ENCODE measurements around the gene NXNL2. TPM values are rescaled to one million over a fixed set of nuclear protein-coding genes. Genes with fewer than 3 reads are reported as not detected.

NXNL2 gene
- total RNA-seq, 2 experiments from 2014 or later = not detected

DNA sequence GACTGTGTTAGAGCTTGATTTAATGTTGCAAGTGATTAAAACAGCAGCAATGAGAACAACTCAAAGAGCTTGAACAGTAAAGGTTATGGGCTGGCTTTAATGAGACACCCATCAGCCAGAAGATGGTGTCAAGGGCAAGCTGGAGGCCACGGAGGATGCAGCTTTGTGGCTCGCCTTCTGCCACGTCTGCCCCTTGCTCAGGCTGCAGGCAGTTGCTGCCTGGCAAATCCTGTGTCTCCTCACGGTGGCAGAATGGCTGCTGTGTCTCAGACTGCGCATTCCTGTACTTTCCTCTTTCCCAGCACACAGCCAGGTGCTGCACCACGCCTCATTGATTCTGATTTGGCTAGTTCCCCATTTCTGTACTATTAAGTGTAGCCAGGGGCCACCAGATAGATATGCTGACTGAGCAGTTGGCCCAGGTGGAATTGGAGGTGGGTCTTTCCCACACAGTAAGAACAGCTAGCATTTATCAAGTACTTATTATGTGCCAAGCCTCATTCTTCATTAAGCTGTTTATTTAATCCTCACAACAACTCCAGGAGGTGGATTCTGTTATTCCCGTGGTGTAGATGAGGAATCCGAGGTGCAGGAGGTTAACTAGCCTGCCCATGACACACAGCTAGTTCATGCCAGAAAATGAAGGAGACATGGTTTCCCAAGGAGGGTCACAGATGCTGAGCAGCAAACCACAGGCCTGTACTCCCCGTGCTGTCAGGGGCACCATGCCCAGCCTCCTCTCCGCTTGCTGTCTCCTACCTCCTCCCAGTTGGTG lies 3.5 kb downstream of the NXNL2 start:
- CTCF ChIA-PET = interaction anchor here (0.6 kb wide), 1 partner anchor 18 kb away, joined by 3 read pairs; no protein-coding TSS in a partner anchor
- no peak for DNase-seq
- Mint-ChIP-seq H3K4me1 (peaks cover 12% of the 10 kb centered on the region), H3K27me3 (peaks cover 34% of the 10 kb centered on the region), H3K9me3 (no peaks in the 10 kb centered on the region), H3K4me3 (no peak overlapping the region), H3K27ac (no peak overlapping the region), H3K36me3 (ENCODE audit: low read depth) (no peaks in the 10 kb centered on the region)
- POLR2A ChIA-PET = no interaction called here

DNA sequence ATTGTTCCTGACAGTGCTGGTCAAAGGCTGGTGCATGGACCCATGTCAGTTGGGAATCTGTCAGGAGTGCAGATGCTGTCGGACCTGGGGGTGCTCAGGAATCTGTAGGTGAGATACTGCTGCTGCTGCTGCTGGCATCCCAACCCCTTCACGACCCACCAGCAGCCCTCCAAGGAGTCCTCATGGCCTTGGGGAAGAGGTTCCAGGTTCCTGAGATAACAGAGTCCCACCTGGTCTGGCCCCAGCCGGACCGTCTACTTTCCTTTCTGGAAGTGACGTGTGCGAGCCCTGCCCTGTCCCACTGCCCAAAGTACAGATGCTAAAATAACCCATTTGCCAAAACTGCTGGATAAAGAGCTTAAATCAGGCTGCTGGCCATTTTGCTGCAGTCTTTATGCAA lies 4.3 kb downstream of the NXNL2 start:
- POLR2A ChIA-PET = no interaction called here
- H3K27me3 Mint-ChIP-seq = peaks cover 27% of the 10 kb centered on the region
- H3K27ac Mint-ChIP-seq = no peak overlapping the region
- H3K4me3 Mint-ChIP-seq = no peak overlapping the region
- H3K9me3 Mint-ChIP-seq = no peaks in the 10 kb centered on the region
- DNase-seq = no peak
- H3K4me1 Mint-ChIP-seq = peaks cover 7% of the 10 kb centered on the region
- no peaks in the 10 kb centered on the region for H3K36me3 Mint-ChIP-seq (ENCODE audit: low read depth)
- CTCF ChIA-PET = no interaction called here

DNA sequence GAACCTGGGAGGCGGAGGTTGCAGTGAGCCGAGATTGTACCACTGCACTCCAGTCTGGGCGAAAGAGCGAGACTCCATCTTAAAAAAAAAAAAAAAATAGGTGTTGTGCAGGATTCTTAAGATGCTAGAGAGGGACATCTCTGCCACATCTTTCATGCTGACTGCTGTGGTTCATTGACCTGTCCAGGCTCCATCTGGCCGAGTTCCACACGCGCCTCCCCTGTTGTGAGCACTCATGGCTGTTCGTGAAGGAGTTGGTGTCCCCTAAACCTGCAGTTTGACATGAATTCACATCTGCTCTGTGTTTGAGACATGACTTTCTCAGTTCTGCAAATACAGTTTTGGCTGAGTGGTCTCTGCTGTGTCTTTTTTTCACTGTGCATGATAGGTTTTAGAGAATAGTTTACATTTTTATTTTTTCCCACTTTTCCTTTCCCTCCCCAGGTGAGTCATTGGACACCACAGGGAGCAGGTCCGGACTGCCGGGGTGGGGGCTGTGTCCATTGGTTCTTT lies 5.3 kb downstream of the NXNL2 start:
- Mint-ChIP-seq H3K9me3 (no peaks in the 10 kb centered on the region), H3K4me1 (peaks cover 5% of the 10 kb centered on the region), H3K27ac (no peak overlapping the region), H3K4me3 (no peak overlapping the region), H3K36me3 (ENCODE audit: low read depth) (no peaks in the 10 kb centered on the region), H3K27me3 (peaks cover 23% of the 10 kb centered on the region)
- ChIA-PET POLR2A (no interaction called here), CTCF (no interaction called here)
- DNase-seq = no peak

DNA sequence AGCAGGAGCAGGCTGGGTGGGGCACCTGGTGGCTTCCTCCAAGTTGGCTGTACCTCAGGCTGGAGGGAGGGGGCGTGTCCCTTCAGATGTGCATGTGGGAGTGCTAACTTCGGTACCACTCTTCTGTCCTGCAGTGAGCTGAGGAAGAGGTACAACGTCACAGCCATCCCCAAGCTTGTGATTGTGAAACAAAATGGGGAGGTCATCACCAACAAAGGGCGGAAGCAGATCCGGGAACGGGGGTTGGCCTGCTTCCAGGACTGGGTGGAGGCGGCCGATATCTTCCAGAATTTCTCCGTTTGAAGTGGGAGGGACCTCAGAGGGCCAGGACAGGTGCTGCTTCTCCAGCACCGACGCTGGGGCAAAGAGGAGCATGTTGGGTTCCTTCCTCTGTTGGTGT lies 9.3 kb downstream of the NXNL2 start:
- POLR2A ChIA-PET = no interaction called here
- no peaks in the 10 kb centered on the region for H3K36me3 Mint-ChIP-seq (ENCODE audit: low read depth)
- no peak for DNase-seq
- H3K4me1 Mint-ChIP-seq = no peaks in the 10 kb centered on the region
- no peaks in the 10 kb centered on the region for H3K27me3 Mint-ChIP-seq
- no peaks in the 10 kb centered on the region for H3K9me3 Mint-ChIP-seq
- no peak overlapping the region for H3K4me3 Mint-ChIP-seq
- no peak overlapping the region for H3K27ac Mint-ChIP-seq
- CTCF ChIA-PET = no interaction called here

DNA sequence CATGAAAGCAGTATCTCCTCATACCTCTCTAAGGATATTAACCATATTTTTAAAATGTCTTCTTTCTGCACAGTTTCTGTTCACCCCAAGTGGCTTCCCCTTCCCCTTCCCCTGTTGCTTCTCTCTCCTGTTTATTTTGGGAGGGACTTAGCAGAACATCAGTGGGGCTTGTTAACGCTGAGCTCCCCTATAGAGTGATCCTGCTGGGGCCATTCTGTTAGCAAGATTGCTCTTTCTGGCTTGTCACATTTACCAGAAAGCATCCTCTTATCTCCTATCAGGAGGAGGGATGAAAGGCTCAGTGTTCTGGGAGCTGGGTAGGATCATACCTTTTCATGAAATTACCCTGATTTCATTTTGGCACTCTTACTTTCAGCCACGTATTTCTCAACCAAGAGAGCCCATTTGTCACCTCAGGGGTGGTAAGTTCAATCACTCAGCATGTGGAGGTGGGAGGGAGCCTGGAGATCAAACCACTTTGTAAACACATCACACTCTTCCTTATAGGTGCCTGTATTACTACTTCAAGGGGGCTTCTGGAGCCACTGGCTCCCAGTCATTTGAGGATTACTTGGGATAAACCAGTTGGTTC lies 16.7 kb downstream of the NXNL2 start:
- ChIA-PET POLR2A (no interaction called here), CTCF (no interaction called here)
- no peaks in the 10 kb centered on the region for H3K9me3 Mint-ChIP-seq
- no peak for DNase-seq
- H3K4me3 Mint-ChIP-seq = no peak overlapping the region
- H3K27ac Mint-ChIP-seq = no peak overlapping the region
- no peaks in the 10 kb centered on the region for H3K36me3 Mint-ChIP-seq (ENCODE audit: low read depth)
- H3K27me3 Mint-ChIP-seq = peaks cover 20% of the 10 kb centered on the region
- H3K4me1 Mint-ChIP-seq = no peaks in the 10 kb centered on the region

DNA sequence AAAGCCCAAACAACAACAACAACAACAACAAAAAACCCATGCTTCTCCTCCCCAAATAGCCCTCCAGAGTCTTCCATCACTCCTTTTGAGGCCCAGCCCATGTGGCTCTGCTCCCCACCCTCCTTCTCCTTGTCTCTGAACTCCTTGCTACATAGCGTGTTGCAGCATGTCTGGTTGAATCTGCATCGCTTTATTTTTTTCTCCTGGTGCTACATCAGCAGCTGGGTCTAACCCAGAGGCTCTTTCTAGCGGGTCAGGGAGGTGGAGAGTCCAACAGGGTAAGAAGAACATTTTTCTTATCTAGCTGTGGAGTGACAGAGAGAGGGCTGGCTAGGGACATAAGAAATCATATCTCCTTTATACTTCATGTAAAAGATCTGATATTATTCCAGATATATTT lies 18.4 kb downstream of the NXNL2 start:
- H3K36me3 Mint-ChIP-seq (ENCODE audit: low read depth) = no peaks in the 10 kb centered on the region
- no peaks in the 10 kb centered on the region for H3K4me1 Mint-ChIP-seq
- peaks cover 21% of the 10 kb centered on the region for H3K27me3 Mint-ChIP-seq
- CTCF ChIA-PET = no interaction called here
- H3K27ac Mint-ChIP-seq = no peak overlapping the region
- no peak overlapping the region for H3K4me3 Mint-ChIP-seq
- DNase-seq = no peak
- H3K9me3 Mint-ChIP-seq = no peaks in the 10 kb centered on the region
- POLR2A ChIA-PET = no interaction called here

GRCh38 chr9:88555268-88555980 lies 20.4 kb downstream of the NXNL2 start:
- no peak overlapping the region for H3K27ac Mint-ChIP-seq
- DNase-seq = no peak
- no peak overlapping the region for H3K4me3 Mint-ChIP-seq
- no peaks in the 10 kb centered on the region for H3K4me1 Mint-ChIP-seq
- H3K9me3 Mint-ChIP-seq = no peaks in the 10 kb centered on the region
- POLR2A ChIA-PET = no interaction called here
- CTCF ChIA-PET = no interaction called here
- H3K27me3 Mint-ChIP-seq = peaks cover 18% of the 10 kb centered on the region
- H3K36me3 Mint-ChIP-seq (ENCODE audit: low read depth) = no peaks in the 10 kb centered on the region

- no peak overlapping the region for H3K4me3 Mint-ChIP-seq
- H3K4me1 Mint-ChIP-seq = no peaks in the 10 kb centered on the region
- H3K27me3 Mint-ChIP-seq = peaks cover 8% of the 10 kb centered on the region
- no peak for DNase-seq
- POLR2A ChIA-PET = no interaction called here
- H3K9me3 Mint-ChIP-seq = no peaks in the 10 kb centered on the region
- CTCF ChIA-PET = no interaction called here
- H3K27ac Mint-ChIP-seq = no peak overlapping the region
- no peaks in the 10 kb centered on the region for H3K36me3 Mint-ChIP-seq (ENCODE audit: low read depth)
Observed at GRCh38 chr9:88559661-88560060, 24.7 kb downstream of the NXNL2 start.

- no peak overlapping the region for H3K27ac Mint-ChIP-seq
- H3K27me3 Mint-ChIP-seq = peaks cover 3% of the 10 kb centered on the region
- CTCF ChIA-PET = no interaction called here
- no peaks in the 10 kb centered on the region for H3K4me1 Mint-ChIP-seq
- no peaks in the 10 kb centered on the region for H3K9me3 Mint-ChIP-seq
- no peak overlapping the region for H3K4me3 Mint-ChIP-seq
- H3K36me3 Mint-ChIP-seq (ENCODE audit: low read depth) = no peaks in the 10 kb centered on the region
- DNase-seq = peak; percentile 26
- POLR2A ChIA-PET = no interaction called here
Observed at GRCh38 chr9:88567870-88568269, 32.9 kb downstream of the NXNL2 start.

DNA sequence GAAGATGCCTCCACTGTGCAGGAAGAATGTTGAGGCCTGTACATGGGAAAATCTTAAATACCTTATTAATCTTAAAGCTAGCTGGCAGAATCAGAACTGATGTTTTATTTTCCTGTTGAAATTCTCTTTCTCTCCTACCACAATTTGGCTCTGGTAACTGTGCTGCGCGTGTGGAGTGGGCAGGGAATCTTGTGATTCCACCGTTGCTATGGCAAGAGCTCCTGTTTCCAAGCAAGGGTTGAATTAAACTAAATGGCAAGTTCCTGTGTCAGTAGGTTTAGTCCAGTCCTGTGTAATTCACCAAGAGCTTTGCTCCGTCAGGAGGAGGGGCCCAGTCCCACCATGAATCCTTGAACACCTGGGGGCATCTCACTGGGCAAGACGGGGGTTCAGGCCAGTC lies 36.4 kb downstream of the NXNL2 start:
- DNase-seq = no peak
- peaks cover 17% of the 10 kb centered on the region for H3K27me3 Mint-ChIP-seq
- POLR2A ChIA-PET = no interaction called here

DNA sequence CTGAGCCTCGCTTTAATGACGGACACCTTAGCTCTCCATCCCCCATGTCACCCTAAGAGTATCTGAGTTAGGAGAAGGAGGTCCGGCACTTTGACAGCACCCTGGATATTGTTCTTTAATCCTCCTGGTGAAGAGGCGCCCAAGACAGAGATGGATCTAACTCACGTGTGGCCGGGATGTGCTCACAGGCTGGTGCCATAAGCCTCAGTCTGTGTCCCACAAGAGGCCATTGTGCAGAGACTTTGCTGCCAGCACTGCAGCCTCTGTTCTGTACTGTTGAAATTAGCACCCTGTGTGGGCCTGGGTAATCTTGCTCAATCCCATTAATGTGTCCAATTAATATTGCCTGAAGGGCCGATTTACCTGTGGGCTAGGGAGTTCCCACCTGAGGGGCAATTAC lies 37.7 kb downstream of the NXNL2 start:
- ChIA-PET POLR2A (no interaction called here), CTCF (no interaction called here)
- Mint-ChIP-seq H3K4me3 (no peak overlapping the region), H3K36me3 (ENCODE audit: low read depth) (no peaks in the 10 kb centered on the region), H3K9me3 (no peaks in the 10 kb centered on the region), H3K4me1 (no peaks in the 10 kb centered on the region), H3K27me3 (peaks cover 19% of the 10 kb centered on the region), H3K27ac (no peak overlapping the region)
- no peak for DNase-seq

More for the DNA sequence above, 36.4 kb downstream of the NXNL2 start:
- H3K9me3 Mint-ChIP-seq = no peaks in the 10 kb centered on the region
- H3K36me3 Mint-ChIP-seq (ENCODE audit: low read depth) = no peaks in the 10 kb centered on the region
- CTCF ChIA-PET = no interaction called here
- H3K4me1 Mint-ChIP-seq = no peaks in the 10 kb centered on the region
- H3K4me3 Mint-ChIP-seq = no peak overlapping the region
- no peak overlapping the region for H3K27ac Mint-ChIP-seq

DNA sequence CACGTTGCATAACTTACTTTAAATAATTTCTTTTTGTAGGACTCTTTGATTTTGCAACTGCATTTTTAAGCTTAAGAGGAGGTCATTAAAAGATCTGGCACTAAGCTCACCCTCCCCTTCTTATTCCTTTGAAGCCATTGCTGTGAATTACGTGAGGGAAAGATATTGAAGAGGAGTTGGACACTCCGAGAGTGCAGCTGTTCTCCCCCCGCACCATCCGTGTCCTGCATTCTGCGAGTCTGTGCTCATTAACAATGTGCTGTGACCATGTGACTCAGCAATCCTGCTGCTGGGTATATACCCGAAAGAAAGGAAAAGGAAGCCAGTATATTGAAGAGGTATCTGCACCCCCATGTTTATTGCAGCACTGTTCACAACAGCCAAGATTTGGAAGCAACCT lies 40.0 kb downstream of the NXNL2 start:
- no peak for DNase-seq
- Mint-ChIP-seq H3K27me3 (peaks cover 19% of the 10 kb centered on the region), H3K9me3 (no peaks in the 10 kb centered on the region), H3K4me3 (no peak overlapping the region), H3K4me1 (peaks cover 3% of the 10 kb centered on the region), H3K27ac (no peak overlapping the region), H3K36me3 (ENCODE audit: low read depth) (no peaks in the 10 kb centered on the region)
- POLR2A ChIA-PET = no interaction called here
- CTCF ChIA-PET = no interaction called here

DNA sequence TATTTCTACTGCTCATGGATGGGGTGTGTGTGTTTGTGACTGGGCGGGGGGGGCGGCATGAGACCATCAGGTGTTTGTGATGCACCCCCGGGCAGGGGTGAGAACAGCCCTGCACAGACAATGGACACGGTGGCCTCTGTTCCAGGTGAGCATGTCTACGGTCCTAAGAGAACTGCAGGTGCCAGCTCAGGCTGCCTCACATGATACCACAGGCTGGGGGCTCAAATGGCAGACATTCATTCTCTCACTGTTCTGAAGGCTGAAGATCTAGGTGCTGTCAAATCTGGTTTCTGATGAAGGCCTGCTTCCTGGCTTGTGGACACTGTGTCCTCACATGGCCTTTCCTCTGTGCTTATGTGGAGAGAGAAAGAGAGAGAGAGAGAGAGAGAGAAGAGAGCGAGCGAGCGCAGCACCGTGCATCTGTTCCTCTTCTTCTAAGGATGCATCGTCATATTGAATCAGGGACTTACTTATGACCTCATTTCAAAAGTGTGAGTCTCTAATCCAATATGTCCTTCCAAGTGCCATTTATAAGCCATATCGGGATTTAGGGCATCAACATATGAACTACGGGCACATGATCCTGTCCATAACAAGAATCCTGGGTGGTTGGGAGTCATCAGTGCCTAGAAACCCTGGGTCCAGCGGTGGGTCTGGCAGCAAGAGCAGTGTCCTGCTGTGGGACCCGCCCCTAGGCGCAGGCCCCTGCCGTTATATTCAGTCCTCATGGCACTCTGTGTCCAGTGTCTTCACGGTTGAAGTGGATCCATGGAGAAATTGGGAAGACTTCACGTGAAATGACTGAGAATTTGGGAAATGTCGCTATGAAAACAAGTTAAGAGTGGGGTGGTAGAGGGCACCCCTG lies 42.5 kb downstream of the NXNL2 start:
- ChIA-PET CTCF (no interaction called here), POLR2A (no interaction called here)
- Mint-ChIP-seq H3K27me3 (peaks cover 21% of the 10 kb centered on the region), H3K27ac (no peak overlapping the region), H3K4me1 (peaks cover 3% of the 10 kb centered on the region), H3K4me3 (no peak overlapping the region), H3K36me3 (ENCODE audit: low read depth) (no peaks in the 10 kb centered on the region), H3K9me3 (no peaks in the 10 kb centered on the region)
- no peak for DNase-seq

Measured in activated CD4-positive, alpha-beta memory T cell treated with anti-CD3 and anti-CD28 coated beads, Interleukin-2, amount 10 ng/mL, durations not matched to agents 7 days and 5 days (primary cell).